ENCODE measurements around the gene LRMDA. TPM values are rescaled to one million over a fixed set of nuclear protein-coding genes. Genes with fewer than 3 reads are reported as not detected.

Gene LRMDA
- total RNA-seq, 1 experiment from 2014 or later: 4.8 TPM

- intact Hi-C loops (cut with micrococcal nuclease): no loop called here
- Histone ChIP-seq H3K36me3 (ENCODE audit: control insufficient read depth in 1 of 2, insufficient read depth in 2 of 2, low read length in 2 of 2) (no peaks in the 10 kb centered on the region), H3K27ac (ENCODE audit: low read depth, low read length) (no peak overlapping the region), H3K9ac (ENCODE audit: low read length) (no peak overlapping the region), H4K20me1 (ENCODE audit: insufficient read depth) (no peaks in the 10 kb centered on the region), H3K9me2 (ENCODE audit: insufficient read depth) (no peaks in the 10 kb centered on the region), H3K27me3 (ENCODE audit: insufficient read depth, low read length) (no peaks in the 10 kb centered on the region), H3K79me2 (ENCODE audit: insufficient read depth, low read length) (no peaks in the 10 kb centered on the region), H3K4me1 (ENCODE audit: control insufficient read depth in 1 of 2, insufficient read depth in 2 of 2, low read length in 2 of 2) (no peaks in the 10 kb centered on the region), H2AFZ (ENCODE audit: low read depth, low read length, poor library complexity, severe bottlenecking) (no peak overlapping the region), H3K4me3 (replicated peaks in 1 of 2; ENCODE audit: low read depth in 1 of 2, low read length in 2 of 2) (no peak overlapping the region), H3K9me3 (ENCODE audit: control insufficient read depth in 1 of 2, insufficient read depth in 1 of 2, low read depth in 1 of 2, low read length in 2 of 2) (no peaks in the 10 kb centered on the region), H3K4me2 (ENCODE audit: low read length) (no peak overlapping the region)
- ChIA-PET CTCF (no interaction called here), POLR2A (no interaction called here), RAD21 (ENCODE audit: low non-redundant PET in 1 of 2, low total read pairs in 2 of 2, uncharacterized antibody in 2 of 2, unreplicated experiment in 2 of 2) (no interaction called here)
- BruUV-seq (replicated peaks): no TSS peak
- TF ChIP-seq CEBPB (IDR thresholded peaks at IDR 0.05; ENCODE audit: low read depth) (no peak), EZH2phosphoT487 (IDR thresholded peaks at IDR 0.05; ENCODE audit: borderline replicate concordance) (no peak)
- ATAC-seq (no peak), DNase-seq (ENCODE audit: low read depth, low spot score) (no peak)
Measured at GRCh38 chr10:75770626-75771081, 339.2 kb downstream of the LRMDA start.

- Histone ChIP-seq H3K4me3 (replicated peaks in 1 of 2; ENCODE audit: low read depth in 1 of 2, low read length in 2 of 2) (no peak overlapping the region), H3K9ac (ENCODE audit: low read length) (no peak overlapping the region), H3K27ac (ENCODE audit: low read depth, low read length) (no peak overlapping the region), H3K36me3 (ENCODE audit: control insufficient read depth in 1 of 2, insufficient read depth in 2 of 2, low read length in 2 of 2) (no peaks in the 10 kb centered on the region), H3K79me2 (ENCODE audit: insufficient read depth, low read length) (no peaks in the 10 kb centered on the region), H3K9me2 (ENCODE audit: insufficient read depth) (no peaks in the 10 kb centered on the region), H3K4me1 (ENCODE audit: control insufficient read depth in 1 of 2, insufficient read depth in 2 of 2, low read length in 2 of 2) (no peaks in the 10 kb centered on the region), H3K9me3 (ENCODE audit: control insufficient read depth in 1 of 2, insufficient read depth in 1 of 2, low read depth in 1 of 2, low read length in 2 of 2) (no peaks in the 10 kb centered on the region), H3K4me2 (ENCODE audit: low read length) (no peak overlapping the region), H3K27me3 (ENCODE audit: insufficient read depth, low read length) (no peaks in the 10 kb centered on the region), H2AFZ (ENCODE audit: low read depth, low read length, poor library complexity, severe bottlenecking) (no peak overlapping the region), H4K20me1 (ENCODE audit: insufficient read depth) (no peaks in the 10 kb centered on the region)
- intact Hi-C loops (cut with micrococcal nuclease): no loop called here
- no TSS peak for BruUV-seq (replicated peaks)
- DNase-seq (ENCODE audit: low read depth, low spot score): no peak
- CTCF ChIA-PET: no interaction called here
- RAD21 ChIA-PET (ENCODE audit: low non-redundant PET in 1 of 2, low total read pairs in 2 of 2, uncharacterized antibody in 2 of 2, unreplicated experiment in 2 of 2): no interaction called here
- TF ChIP-seq EZH2 (IDR thresholded peaks at IDR 0.05): no peak
- TF ChIP-seq REST (IDR thresholded peaks at IDR 0.05; ENCODE audit: low read depth): no peak
- TF ChIP-seq ZFX (IDR thresholded peaks at IDR 0.05): no peak
- TF ChIP-seq, protein P1, sequence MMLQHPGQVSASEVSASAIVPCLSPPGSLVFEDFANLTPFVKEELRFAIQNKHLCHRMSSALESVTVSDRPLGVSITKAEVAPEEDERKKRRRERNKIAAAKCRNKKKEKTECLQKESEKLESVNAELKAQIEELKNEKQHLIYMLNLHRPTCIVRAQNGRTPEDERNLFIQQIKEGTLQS (IDR thresholded peaks at IDR 0.05): no peak
- TF ChIP-seq, protein P2, sequence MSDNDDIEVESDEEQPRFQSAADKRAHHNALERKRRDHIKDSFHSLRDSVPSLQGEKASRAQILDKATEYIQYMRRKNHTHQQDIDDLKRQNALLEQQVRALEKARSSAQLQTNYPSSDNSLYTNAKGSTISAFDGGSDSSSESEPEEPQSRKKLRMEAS (IDR thresholded peaks at IDR 0.05): no peak
- TF ChIP-seq CEBPB (IDR thresholded peaks at IDR 0.05; ENCODE audit: low read depth): no peak
- TF ChIP-seq YY1 (IDR thresholded peaks at IDR 0.05; ENCODE audit: extremely low read depth, insufficient replicate concordance, low read depth, low read length): no peak
- no peak for TF ChIP-seq CBX3 (IDR thresholded peaks at IDR 0.05; ENCODE audit: low read depth)
- no peak for TF ChIP-seq POLR2A (IDR thresholded peaks at IDR 0.05; ENCODE audit: borderline replicate concordance, extremely low read depth, insufficient read depth, insufficient read length)
- TF ChIP-seq SP1 (IDR thresholded peaks at IDR 0.05; ENCODE audit: low read depth): no peak
- no peak for TF ChIP-seq JUND (IDR thresholded peaks at IDR 0.05)
- TF ChIP-seq ELF1 (IDR thresholded peaks at IDR 0.05; ENCODE audit: borderline replicate concordance, low read depth): no peak
- no peak for TF ChIP-seq TCF7L2 (IDR thresholded peaks at IDR 0.05; ENCODE audit: borderline replicate concordance, extremely low read depth, insufficient read depth, insufficient read length)
- no peak for TF ChIP-seq SRF (IDR thresholded peaks at IDR 0.05; ENCODE audit: low read depth)
- TF ChIP-seq POLR2AphosphoS5 (IDR thresholded peaks at IDR 0.05; ENCODE audit: low read depth, low read length): no peak
- TF ChIP-seq FOSL1 (IDR thresholded peaks at IDR 0.05; ENCODE audit: low read depth): no peak
- no peak for TF ChIP-seq EZH2phosphoT487 (IDR thresholded peaks at IDR 0.05; ENCODE audit: borderline replicate concordance)
- ATAC-seq: no peak
- POLR2A ChIA-PET: no interaction called here
Measured at GRCh38 chr10:75771606-75772005, 340.2 kb downstream of the LRMDA start.

All from HCT116 (cell line).